Spleen (tissue), 11 donors: Measurements from ENCODE around the gene C11orf71. TPM values are rescaled to one million over a fixed set of nuclear protein-coding genes. Genes with fewer than 3 reads are reported as not detected.

ENCODE experiments used
- DNase-seq: peaks from one replicate; pipeline ENCODE4 v3.0.0-alpha.2; 2020
- H3K27ac ChIP-seq, 8 donors: fragments of 200-600 bp; sonication (generic) in 7 of 8; 1 replicate in 4 of 8; 2 replicates in 4 of 8; pipeline versions ENCODE4 v1.5.0 to v1.8.0; 2016 to 2021; ENCODE audit warnings: inconsistent platforms in 4 of 8, mild to moderate bottlenecking in 4 of 8, moderate library complexity in 1 of 8
- H3K27me3 ChIP-seq, 7 donors: fragments of 200-600 bp; sonication (generic) in 6 of 7; replicated peaks in 1 of 7; 1 replicate in 4 of 7; 2 replicates in 3 of 7; pipeline versions ENCODE4 v1.5.0 to v1.8.0; 2016 to 2021; ENCODE audit warnings: inconsistent platforms in 3 of 7, mild to moderate bottlenecking in 1 of 7
- H3K36me3 ChIP-seq, 6 donors: fragments of 200-600 bp; sonication (generic) in 5 of 6; 1 replicate in 4 of 6; 2 replicates in 2 of 6; pipeline versions ENCODE4 v1.5.0 to v1.8.0; 2016 to 2021; ENCODE audit warnings: inconsistent platforms in 2 of 6
- H3K4me1 ChIP-seq, 6 donors: fragments of 200-600 bp; sonication (generic) in 5 of 6; 1 replicate in 3 of 6; 2 replicates in 3 of 6; pipeline versions ENCODE4 v1.5.0 to v1.8.0; 2016 to 2021; ENCODE audit warnings: inconsistent platforms in 3 of 6
- H3K4me3 ChIP-seq, 8 donors: fragments of 200-600 bp; sonication (generic) in 7 of 8; 1 replicate in 4 of 8; 2 replicates in 4 of 8; pipeline versions ENCODE4 v1.5.0 to v1.8.0; 2016 to 2021; ENCODE audit warnings: inconsistent platforms in 4 of 8, mild to moderate bottlenecking in 4 of 8, moderate library complexity in 2 of 8
- H3K9me3 ChIP-seq, 8 donors: fragments of 200-600 bp; sonication (generic) in 7 of 8; 1 replicate in 4 of 8; 2 replicates in 4 of 8; pipeline versions ENCODE4 v1.5.0 to v1.8.0; 2016 to 2021; ENCODE audit warnings: inconsistent platforms in 4 of 8
- POLR2A ChIP-seq, 3 donors: fragments of 450-650 bp; IDR thresholded peaks; one replicate each; pipeline ENCODE4 v1.5.1; 2017; ENCODE audit warnings: antibody characterized with exemption in 3 of 3, mild to moderate bottlenecking in 1 of 3
- POLR2AphosphoS5 ChIP-seq, 3 donors: sonication (generic); formaldehyde crosslinking; IDR thresholded peaks; one replicate each; pipeline ENCODE4 v1.5.1; 2017; ENCODE audit warnings: antibody characterized with exemption in 3 of 3
- WGBS, 5 donors: extraction: QIAGEN DNeasy Blood & Tissue Kit in 3 of 5; methylation state at CpG; one replicate each; pipeline versions ENCODE4 v1.1.5 to v1.1.7; 2013 to 2018; 5-methylcytosine and 5-hydroxymethylcytosine counted together
- intact Hi-C: fragments of 100-400 bp; cut with DNase I; formaldehyde crosslinking; loops from one replicate; pipeline ENCODE4 v1.15.0; 2023; ENCODE audit warnings: low total_unique reads
- polyA plus RNA-seq, 3 donors: library from polyadenylated mRNA; stranded (reverse); fragments of 200-250 nt; gene quantifications; one replicate each; pipeline ENCODE4 v1.2.1, GENCODE V29; 2013
- total RNA-seq, 7 donors: library from RNA; depleted of rRNA in 3 of 7; stranded (reverse); fragments of >200 nt in 3 of 7; fragmentation: NEBNext Ultra II Directional in 4 of 7; extraction: Animal tissue kit (Norgen Biotek cat#: 25700) in 4 of 7; gene quantifications; one replicate each; pipeline versions ENCODE4 v1.1.0 to v1.2.1, GENCODE V29; 2016 to 2021
- TF ChIP-seq, protein P1 (sequence below), 11 experiments: fragments of 200-600 bp in 7 of 11; fragments of 450-650 bp in 4 of 11; sonication (generic) in 4 of 11; IDR thresholded peaks in 8 of 11; conservative IDR thresholded peaks in 3 of 11; 1 replicate in 7 of 11; 2 replicates in 4 of 11; pipeline versions ENCODE4 v1.4.0 to v1.8.0; 2016 to 2021; ENCODE audit warnings: antibody characterized with exemption in 11 of 11, inconsistent platforms in 4 of 11, mild to moderate bottlenecking in 1 of 11
- donor health status: healthy with polysubstance abuse.
- donor health status: DM: no; HTN: no; CAD: no; lungs with moderate emphysema.
- donor health status: DM: no; HTN: no; CAD: no.
- donor health status: Bipolar disorder and iron deficiency.
- donor health status: healthy.
- donor health status: DM: no; HTN: no; CAD: no.
- donor health status: DM: yes; HTN: yes; CAD: no.

The C11orf71 gene
- total and polyA plus RNA-seq, 10 donors: 6.9 to 15.2 (median 11.1) TPM

DNA sequence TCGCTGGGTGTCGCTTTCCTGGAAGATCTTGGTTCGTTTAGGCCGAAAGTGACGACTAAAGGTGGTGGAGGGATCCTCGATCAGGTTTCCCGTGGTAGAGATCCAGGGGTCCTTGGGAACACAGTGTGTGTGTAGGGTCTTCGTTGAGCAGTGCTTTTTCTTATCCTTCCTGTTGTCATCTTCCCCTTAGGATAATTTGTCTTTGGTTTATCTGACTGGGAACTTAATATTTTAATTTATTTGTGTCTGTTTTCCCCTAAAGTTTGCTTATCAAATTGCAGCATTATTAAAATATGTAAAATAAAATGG lies 558 bp upstream of the C11orf71 start:
- DNase-seq: no peak
- TF ChIP-seq POLR2A (IDR thresholded peaks at IDR 0.05) (no peak), POLR2AphosphoS5 (IDR thresholded peaks at IDR 0.05) (no peak)
- TF ChIP-seq, protein P1, sequence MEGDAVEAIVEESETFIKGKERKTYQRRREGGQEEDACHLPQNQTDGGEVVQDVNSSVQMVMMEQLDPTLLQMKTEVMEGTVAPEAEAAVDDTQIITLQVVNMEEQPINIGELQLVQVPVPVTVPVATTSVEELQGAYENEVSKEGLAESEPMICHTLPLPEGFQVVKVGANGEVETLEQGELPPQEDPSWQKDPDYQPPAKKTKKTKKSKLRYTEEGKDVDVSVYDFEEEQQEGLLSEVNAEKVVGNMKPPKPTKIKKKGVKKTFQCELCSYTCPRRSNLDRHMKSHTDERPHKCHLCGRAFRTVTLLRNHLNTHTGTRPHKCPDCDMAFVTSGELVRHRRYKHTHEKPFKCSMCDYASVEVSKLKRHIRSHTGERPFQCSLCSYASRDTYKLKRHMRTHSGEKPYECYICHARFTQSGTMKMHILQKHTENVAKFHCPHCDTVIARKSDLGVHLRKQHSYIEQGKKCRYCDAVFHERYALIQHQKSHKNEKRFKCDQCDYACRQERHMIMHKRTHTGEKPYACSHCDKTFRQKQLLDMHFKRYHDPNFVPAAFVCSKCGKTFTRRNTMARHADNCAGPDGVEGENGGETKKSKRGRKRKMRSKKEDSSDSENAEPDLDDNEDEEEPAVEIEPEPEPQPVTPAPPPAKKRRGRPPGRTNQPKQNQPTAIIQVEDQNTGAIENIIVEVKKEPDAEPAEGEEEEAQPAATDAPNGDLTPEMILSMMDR (IDR thresholded peaks at IDR 0.05 in 8 of 11, conservative IDR thresholded peaks at IDR 0.05 in 3 of 11): no peak
- Histone ChIP-seq H3K4me3 (peak overlapping the region; percentile 25 to 77 (median 56)), H3K4me1 (peaks cover 0 to 81% (median 70%) of the 10 kb centered on the region in 6 donors), H3K36me3 (peaks cover 0 to 34% (median 12%) of the 10 kb centered on the region in 6 donors), H3K9me3 (no peaks in the 10 kb centered on the region), H3K27ac (peak overlapping the region; percentile 94 to 99 (median 98)), H3K27me3 (no peaks in the 10 kb centered on the region)
- intact Hi-C loops: no loop called here
- 0 to 2% (median 1%) methylated on average over 8 of the region's 8 CpGs for WGBS, 5 donors

DNA sequence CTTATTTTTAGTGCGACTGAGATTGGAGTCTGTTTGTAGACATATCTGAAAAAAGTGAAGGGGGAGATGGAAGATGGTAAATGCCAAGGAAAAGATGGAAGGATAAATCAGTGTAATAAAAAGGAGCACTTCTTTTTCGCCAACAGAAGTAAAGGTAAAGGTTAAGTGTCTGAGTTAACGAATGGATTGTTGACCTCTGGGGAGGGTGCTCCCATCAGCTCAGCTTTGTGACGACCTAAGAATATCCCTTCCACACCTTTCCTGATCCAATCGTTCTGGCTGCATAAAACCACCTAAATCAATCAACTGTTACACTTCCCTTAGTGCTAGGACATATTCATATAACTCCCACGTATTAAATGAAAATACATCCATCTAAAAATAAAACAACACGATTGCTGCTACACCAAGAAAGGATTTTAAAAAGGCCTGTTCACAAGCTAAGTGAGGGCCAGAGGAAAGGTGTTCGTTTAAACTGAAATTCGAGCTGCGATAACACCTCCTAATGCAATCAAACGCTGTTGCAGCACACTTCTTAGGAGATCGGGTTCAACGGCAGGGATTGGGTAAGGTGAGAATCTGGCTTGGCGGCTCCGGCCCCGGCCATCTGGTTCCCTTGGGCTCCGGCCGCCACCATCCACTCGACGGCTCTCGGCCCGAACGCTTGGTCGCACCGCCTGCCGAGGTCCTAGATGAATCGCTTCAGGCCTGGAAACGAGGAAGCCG lies 658 bp downstream of the C11orf71 start:
- H3K27ac ChIP-seq: peak overlapping the region; percentile 94 to 99 (median 98)
- H3K36me3 ChIP-seq: peaks cover 0 to 22% (median 3%) of the 10 kb centered on the region in 6 donors
- H3K9me3 ChIP-seq: no peaks in the 10 kb centered on the region
- peaks cover 0 to 69% (median 58%) of the 10 kb centered on the region in 6 donors for H3K4me1 ChIP-seq
- H3K27me3 ChIP-seq: no peaks in the 10 kb centered on the region
- TF ChIP-seq POLR2AphosphoS5 (IDR thresholded peaks at IDR 0.05) (no peak), POLR2A (IDR thresholded peaks at IDR 0.05) (no peak)
- TF ChIP-seq, protein P1 (IDR thresholded peaks at IDR 0.05 in 8 of 11, conservative IDR thresholded peaks at IDR 0.05 in 3 of 11): no peak
- peak overlapping the region; percentile 45 to 77 (median 56) for H3K4me3 ChIP-seq
- 4 to 5% (median 5%) methylated on average over 25 to 29 of the region's 29 CpGs for WGBS, 5 donors
- DNase-seq: no peak
- intact Hi-C loops: no loop called here

DNA sequence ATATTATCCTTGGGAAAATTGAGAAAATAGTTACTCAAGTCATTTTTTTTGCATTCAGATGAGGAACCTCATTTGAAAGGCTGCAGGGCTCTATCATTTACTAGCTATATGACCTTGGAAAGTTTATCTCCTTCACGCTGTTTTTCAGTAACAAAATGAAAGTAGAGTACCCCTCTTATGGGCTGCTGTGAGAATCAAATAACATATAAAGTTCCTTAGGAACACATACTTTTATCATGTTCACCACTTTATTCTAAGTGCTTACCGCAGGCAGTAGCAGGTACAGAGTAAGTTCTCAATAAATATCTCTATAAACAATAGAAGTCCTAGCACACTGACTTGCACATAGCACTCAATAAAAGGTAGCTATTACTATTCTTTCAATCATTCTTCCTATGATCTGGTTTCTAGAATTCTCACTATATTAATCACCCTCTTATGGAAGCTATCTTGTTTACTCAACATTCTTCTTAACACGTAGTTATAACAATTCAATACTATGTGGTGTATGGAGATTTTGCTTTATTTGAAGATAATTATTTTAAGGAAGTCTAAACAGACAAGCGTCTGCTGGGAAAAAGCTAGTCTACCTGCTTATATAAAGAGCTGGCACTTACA lies 1.9 kb downstream of the C11orf71 start:
- DNase-seq: no peak
- no peak for TF ChIP-seq POLR2A (IDR thresholded peaks at IDR 0.05)
- TF ChIP-seq, protein P1 (IDR thresholded peaks at IDR 0.05 in 8 of 11, conservative IDR thresholded peaks at IDR 0.05 in 3 of 11): no peak
- TF ChIP-seq POLR2AphosphoS5 (IDR thresholded peaks at IDR 0.05): no peak
- intact Hi-C loops: no loop called here
- Histone ChIP-seq H3K36me3 (peaks cover 0 to 10% (median 3%) of the 10 kb centered on the region in 6 donors), H3K27me3 (no peaks in the 10 kb centered on the region), H3K9me3 (no peaks in the 10 kb centered on the region), H3K4me1 (peaks cover 0 to 57% (median 48%) of the 10 kb centered on the region in 6 donors), H3K27ac (peak overlapping the region in 7 of 8 donors; percentile 9 to 99 (median 98)), H3K4me3 (peak overlapping the region in 2 of 8 donors; percentile 55 to 77)
- 78 to 86% (median 82%) methylated on average over 4 of the region's 4 CpGs for WGBS, 5 donors

DNA sequence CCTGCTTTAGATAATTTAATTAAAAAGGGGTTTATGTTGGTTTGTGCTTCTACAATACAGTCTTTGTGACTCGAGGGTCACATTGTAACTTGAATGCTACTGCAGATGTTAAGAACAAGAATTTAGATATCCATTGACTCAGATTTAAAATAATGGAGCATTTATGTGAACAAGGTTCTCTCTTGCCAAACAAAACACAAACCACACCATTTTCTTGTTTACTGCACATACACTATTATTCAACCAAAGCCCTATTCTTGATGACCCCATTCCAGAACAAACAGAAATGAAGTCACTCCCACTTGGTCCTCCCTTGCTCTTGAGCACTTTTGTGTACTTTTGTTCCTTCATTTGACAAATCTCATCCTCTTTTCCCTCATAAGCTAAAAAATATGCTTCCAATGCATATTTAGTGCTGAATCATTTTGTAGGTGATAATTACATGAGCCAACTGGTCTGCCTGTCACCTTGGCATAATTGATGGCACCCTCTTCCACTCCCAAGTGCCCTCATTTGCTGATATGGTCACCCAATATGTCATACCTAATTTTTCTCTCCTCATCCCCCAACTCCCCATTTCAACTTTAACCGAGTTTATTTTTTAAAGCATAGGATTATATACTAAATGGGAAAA lies 2.8 kb downstream of the C11orf71 start:
- Histone ChIP-seq H3K36me3 (peaks cover 0 to under 1% (median 0%) of the 10 kb centered on the region in 6 donors), H3K27me3 (no peaks in the 10 kb centered on the region), H3K9me3 (no peaks in the 10 kb centered on the region), H3K4me1 (peaks cover 0 to 47% (median 39%) of the 10 kb centered on the region in 6 donors), H3K27ac (peak overlapping the region in 2 of 8 donors; percentile 98 to 99), H3K4me3 (no peak overlapping the region)
- intact Hi-C loops: no loop called here
- 82 to 88% (median 86%) methylated on average over 2 of the region's 2 CpGs for WGBS, 5 donors
- TF ChIP-seq, protein P1 (IDR thresholded peaks at IDR 0.05 in 8 of 11, conservative IDR thresholded peaks at IDR 0.05 in 3 of 11): no peak
- TF ChIP-seq POLR2AphosphoS5 (IDR thresholded peaks at IDR 0.05) (no peak), POLR2A (IDR thresholded peaks at IDR 0.05) (no peak)
- DNase-seq: no peak
